CD14-positive monocyte (primary cell): ENCODE measurements around the gene ADAD1. TPM values are rescaled to one million over a fixed set of nuclear protein-coding genes. Genes with fewer than 3 reads are reported as not detected.
"Not testable (repeated sequence)": the region's sequence is repeated elsewhere in the genome, so short reads cannot be mapped to it uniquely, and the experiment has no call there.

Source experiments
- DNase-seq, 3 donors: peaks; one replicate each; pipeline ENCODE4 v3.0.0-alpha.2; 2011 to 2022
- H2AFZ ChIP-seq: 2 replicates; pipeline ENCODE4 v1.6.0; 2012; ENCODE audit warnings: mild to moderate bottlenecking, low read depth, low read length, inconsistent platforms; ENCODE audit not compliant: insufficient read depth, poor library complexity, severe bottlenecking
- H3K27ac ChIP-seq, 2 donors: 1 replicate in 1 of 2; 2 replicates in 1 of 2; pipeline ENCODE4 v1.5.1; 2012 to 2013; ENCODE audit warnings: low read length in 2 of 2, control low read depth in 1 of 2, inconsistent platforms in 1 of 2, low read depth in 1 of 2, mild to moderate bottlenecking in 1 of 2
- H3K27me3 ChIP-seq, 2 donors: one replicate each; pipeline versions ENCODE4 v1.6.0 to v1.6.1; 2011 to 2013; ENCODE audit warnings: low read length in 2 of 2; ENCODE audit not compliant: control insufficient read depth in 2 of 2, insufficient read depth in 2 of 2
- H3K36me3 ChIP-seq, 2 donors: replicated peaks in 1 of 2; 1 replicate in 1 of 2; 2 replicates in 1 of 2; pipeline versions ENCODE4 v1.5.1 to v1.6.1; 2012 to 2013; ENCODE audit warnings: low read length in 2 of 2, control low read depth in 1 of 2, inconsistent platforms in 1 of 2, mild to moderate bottlenecking in 1 of 2; ENCODE audit not compliant: insufficient read depth in 2 of 2, control insufficient read depth in 1 of 2
- H3K4me1 ChIP-seq, 2 donors: 1 replicate in 1 of 2; 2 replicates in 1 of 2; pipeline versions ENCODE4 v1.5.1 to v1.6.1; 2012 to 2013; ENCODE audit warnings: low read length in 2 of 2, control low read depth in 1 of 2, inconsistent platforms in 1 of 2, mild to moderate bottlenecking in 1 of 2, moderate library complexity in 1 of 2; ENCODE audit not compliant: insufficient read depth in 2 of 2, control insufficient read depth in 1 of 2
- H3K4me2 ChIP-seq: replicated peaks from 2 replicates; pipeline ENCODE3; 2012; ENCODE audit warnings: low read length, moderate library complexity, mild to moderate bottlenecking; ENCODE audit not compliant: poor library complexity, severe bottlenecking; ENCODE audit errors: extremely low read depth
- H3K4me3 ChIP-seq, 3 experiments: fragments of 200-600 bp in 1 of 3; sonication (generic) in 1 of 3; replicated peaks in 1 of 3; 1 replicate in 2 of 3; 2 replicates in 1 of 3; pipeline ENCODE4 v1.5.1; 2011 to 2013; ENCODE audit warnings: low read length in 3 of 3, mild to moderate bottlenecking in 3 of 3, control low read depth in 2 of 3, low read depth in 2 of 3, inconsistent platforms in 1 of 3, moderate library complexity in 1 of 3
- H3K79me2 ChIP-seq: 2 replicates; pipeline ENCODE4 v1.6.0; 2012; ENCODE audit warnings: mild to moderate bottlenecking, control low read depth, inconsistent platforms, low read length, moderate library complexity; ENCODE audit not compliant: insufficient read depth
- H3K9ac ChIP-seq: 2 replicates; pipeline ENCODE4 v1.6.0; 2017; ENCODE audit warnings: low read length, mild to moderate bottlenecking; ENCODE audit not compliant: insufficient read depth, poor library complexity, severe bottlenecking
- H3K9me3 ChIP-seq, 2 donors: replicated peaks in 1 of 2; 1 replicate in 1 of 2; 2 replicates in 1 of 2; pipeline versions ENCODE4 v1.5.1 to v1.6.1; 2012 to 2013; ENCODE audit warnings: low read length in 2 of 2, control low read depth in 1 of 2; ENCODE audit not compliant: control insufficient read depth in 1 of 2, insufficient read depth in 1 of 2
- H4K20me1 ChIP-seq: 2 replicates; pipeline ENCODE4 v1.6.0; 2012; ENCODE audit warnings: mild to moderate bottlenecking, low read length, control low read depth, moderate library complexity; ENCODE audit not compliant: insufficient read depth
- H3K27ac Mint-ChIP-seq, 7 donors: one replicate each; pipeline ENCODE4 v1.8.0; 2020; ENCODE audit warnings: mild to moderate bottlenecking in 7 of 7, mixed read lengths in 7 of 7, moderate library complexity in 6 of 7, inconsistent platforms in 2 of 7
- H3K27me3 Mint-ChIP-seq, 3 donors: one replicate each; pipeline ENCODE4 v1.8.0; 2021 to 2022; ENCODE audit warnings: low read depth in 3 of 3, mild to moderate bottlenecking in 3 of 3, mixed read lengths in 3 of 3, moderate library complexity in 3 of 3, inconsistent platforms in 1 of 3
- H3K36me3 Mint-ChIP-seq, 2 donors: one replicate each; pipeline ENCODE4 v1.8.0; 2020; ENCODE audit warnings: mixed read lengths in 2 of 2, inconsistent platforms in 1 of 2, mild to moderate bottlenecking in 1 of 2
- H3K4me1 Mint-ChIP-seq: one replicate; pipeline ENCODE4 v1.8.0; 2020; ENCODE audit warnings: mild to moderate bottlenecking, mixed read lengths
- H3K4me3 Mint-ChIP-seq, 2 donors: one replicate each; pipeline ENCODE4 v1.8.0; 2020; ENCODE audit warnings: mild to moderate bottlenecking in 2 of 2, mixed read lengths in 2 of 2, moderate library complexity in 1 of 2
- H3K9me3 Mint-ChIP-seq, 7 donors: one replicate each; pipeline ENCODE4 v1.8.0; 2020 to 2022; ENCODE audit warnings: mixed read lengths in 7 of 7, mild to moderate bottlenecking in 6 of 7, moderate library complexity in 6 of 7, inconsistent platforms in 2 of 7
- CTCF ChIP-seq: fragments of 200-600 bp; IDR thresholded peaks from one replicate; pipeline ENCODE4 v1.8.0; 2022; ENCODE audit warnings: antibody characterized with exemption, mild to moderate bottlenecking
- WGBS: methylation state at CpG from one replicate; pipeline ENCODE4 v1.1.5; 2013; ENCODE audit warnings: missing lambda C conversion rate; ENCODE audit not compliant: insufficient coverage; 5-methylcytosine and 5-hydroxymethylcytosine counted together
- intact Hi-C, 2 donors: fragments of 100-400 bp; cut with micrococcal nuclease; formaldehyde crosslinking; loops; one replicate each; pipeline versions ENCODE4 v1.15.0 to v1.15.1; 2023
- polyA plus RNA-seq, 3 donors: library from polyadenylated mRNA; depleted of rRNA in 1 of 3; unstranded in 2 of 3; stranded (reverse) in 1 of 3; fragments of 300-500 nt in 2 of 3; fragments of >200 nt in 1 of 3; fragmentation: Illumina TruSeq in 2 of 3; gene quantifications; 1 replicate in 2 of 3; 2 replicates in 1 of 3; pipeline ENCODE4 v1.2.3, GENCODE V29; 2012 to 2021

ADAD1 gene
- polyA plus RNA-seq, 3 donors: not detected

GRCh38 chr4:122360754-122361153 is 18.1 kb upstream of the ADAD1 start:
- H3K27me3 Mint-ChIP-seq: peaks cover 0 to 2% (median 1%) of the 10 kb centered on the region in 3 donors
- Histone ChIP-seq H3K4me2 (no peak overlapping the region), H3K4me1 (no peaks in the 10 kb centered on the region), H3K9me3 (peaks cover 0 to 5% of the 10 kb centered on the region in 2 donors), H3K79me2 (no peaks in the 10 kb centered on the region), H3K27ac (no peak overlapping the region), H4K20me1 (no peaks in the 10 kb centered on the region), H3K27me3 (no peaks in the 10 kb centered on the region), H3K4me3 (no peak overlapping the region), H3K9ac (no peak overlapping the region), H2AFZ (no peak overlapping the region), H3K36me3 (peaks cover 53 to 76% of the 10 kb centered on the region in 2 donors)
- peaks cover 0 to 6% (median 0%) of the 10 kb centered on the region in 7 donors for H3K9me3 Mint-ChIP-seq
- H3K4me3 Mint-ChIP-seq: no peak overlapping the region
- DNase-seq: no peak
- no peak overlapping the region for H3K27ac Mint-ChIP-seq
- no CpG with 5 or more reads among the region's 3 CpGs for WGBS
- TF ChIP-seq CTCF: no peak
- H3K4me1 Mint-ChIP-seq: no peaks in the 10 kb centered on the region
- H3K36me3 Mint-ChIP-seq: peaks cover 52 to 59% of the 10 kb centered on the region in 2 donors
- intact Hi-C loops: no loop called here

GRCh38 chr4:122364700-122365404 is 14.0 kb upstream of the ADAD1 start:
- intact Hi-C loops: no loop called here
- Histone ChIP-seq H3K4me3 (no peak overlapping the region), H3K4me1 (no peaks in the 10 kb centered on the region), H3K9me3 (peaks cover 0 to 5% of the 10 kb centered on the region in 2 donors), H3K9ac (no peak overlapping the region), H2AFZ (no peak overlapping the region), H3K36me3 (peaks cover 29 to 40% of the 10 kb centered on the region in 2 donors), H3K79me2 (no peaks in the 10 kb centered on the region), H3K27ac (no peak overlapping the region), H3K4me2 (no peak overlapping the region), H4K20me1 (no peaks in the 10 kb centered on the region), H3K27me3 (no peaks in the 10 kb centered on the region)
- no peak for DNase-seq
- Mint-ChIP-seq H3K27me3 (peaks cover 0 to 7% (median 2%) of the 10 kb centered on the region in 3 donors), H3K4me3 (no peak overlapping the region), H3K36me3 (peaks cover 22 to 31% of the 10 kb centered on the region in 2 donors), H3K27ac (no peak overlapping the region), H3K4me1 (no peaks in the 10 kb centered on the region), H3K9me3 (peaks cover 0 to 20% (median 8%) of the 10 kb centered on the region in 7 donors)
- 98% methylated on average over 14 of the region's 18 CpGs for WGBS
- no peak for TF ChIP-seq CTCF

- 100% methylated on average over 2 of the region's 3 CpGs for WGBS
- H2AFZ ChIP-seq, H3K27me3 ChIP-seq, H3K4me3 Mint-ChIP-seq, H3K4me1 ChIP-seq, H3K36me3 ChIP-seq, H4K20me1 ChIP-seq, H3K9ac ChIP-seq, H3K9me3 ChIP-seq, H3K27ac ChIP-seq, H3K36me3 Mint-ChIP-seq, DNase-seq, H3K27me3 Mint-ChIP-seq, H3K79me2 ChIP-seq, H3K4me2 ChIP-seq, intact Hi-C loops, H3K4me1 Mint-ChIP-seq, H3K4me3 ChIP-seq: not testable (repeated sequence)
- Mint-ChIP-seq H3K27ac (peak overlapping the region in 1 of 7 donors; percentile 2), H3K9me3 (peaks cover 2 to 28% (median 10%) of the 10 kb centered on the region in 7 donors)
Observed at GRCh38 chr4:122368786-122369185, 10.0 kb upstream of the ADAD1 start.
